Measurements from ENCODE around the gene FIGNL2. TPM values are rescaled to one million over a fixed set of nuclear protein-coding genes. Genes with fewer than 3 reads are reported as not detected.

FIGNL2 gene
- total and polyA plus RNA-seq, 9 of the 15 experiments (the other 6 are each of a cell fraction or from before 2014, with no cell fraction given): 0.01 TPM; not detected in 8

DNA sequence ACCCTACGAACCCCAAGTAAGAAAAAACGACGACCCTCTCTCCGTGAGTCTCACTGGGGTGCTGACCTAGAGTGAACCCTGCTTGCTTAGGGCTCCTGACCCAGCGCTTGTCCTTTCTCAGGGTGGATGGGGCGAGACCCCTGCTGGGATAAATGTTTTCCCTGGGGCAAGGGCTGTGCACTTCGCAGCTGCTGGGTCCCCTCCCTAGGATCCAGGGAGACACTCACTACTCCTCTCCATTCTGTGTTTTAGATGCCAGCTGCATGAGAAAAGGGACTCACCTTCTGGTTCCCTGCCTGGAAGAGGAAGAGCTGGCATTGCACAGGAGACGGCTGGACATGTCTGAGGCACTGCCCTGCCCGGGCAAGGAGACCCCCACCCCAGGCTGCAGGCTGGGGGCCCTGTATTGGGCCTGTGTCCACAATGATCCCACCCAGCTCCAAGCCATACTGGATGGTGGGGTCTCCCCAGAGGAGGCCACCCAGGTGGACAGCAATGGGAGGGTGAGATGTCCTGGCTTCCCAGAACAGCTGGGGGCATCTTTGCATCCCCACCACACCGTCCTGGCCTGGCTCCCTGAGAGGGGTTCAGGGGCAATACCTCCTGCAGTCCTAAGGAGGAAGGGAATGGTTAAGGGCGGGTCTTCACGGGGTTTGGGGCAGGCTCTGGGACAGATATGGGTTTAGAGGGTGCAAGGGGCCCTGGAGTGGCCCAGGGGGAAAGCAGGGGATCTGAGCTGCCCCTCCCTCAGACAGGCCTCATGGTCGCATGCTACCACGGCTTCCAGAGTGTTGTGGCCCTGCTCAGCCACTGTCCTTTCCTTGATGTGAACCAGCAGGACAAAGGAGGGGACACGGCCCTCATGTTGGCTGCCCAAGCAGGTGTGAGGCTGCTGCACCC, 40.0 kb upstream of the FIGNL2 start (continued):
- TF ChIP-seq TAF15 (IDR thresholded peaks at IDR 0.05; ENCODE audit: low read depth, low read length) (no peak), POLR2G (IDR thresholded peaks at IDR 0.05; ENCODE audit: low read depth, low read length) (no peak)

DNA sequence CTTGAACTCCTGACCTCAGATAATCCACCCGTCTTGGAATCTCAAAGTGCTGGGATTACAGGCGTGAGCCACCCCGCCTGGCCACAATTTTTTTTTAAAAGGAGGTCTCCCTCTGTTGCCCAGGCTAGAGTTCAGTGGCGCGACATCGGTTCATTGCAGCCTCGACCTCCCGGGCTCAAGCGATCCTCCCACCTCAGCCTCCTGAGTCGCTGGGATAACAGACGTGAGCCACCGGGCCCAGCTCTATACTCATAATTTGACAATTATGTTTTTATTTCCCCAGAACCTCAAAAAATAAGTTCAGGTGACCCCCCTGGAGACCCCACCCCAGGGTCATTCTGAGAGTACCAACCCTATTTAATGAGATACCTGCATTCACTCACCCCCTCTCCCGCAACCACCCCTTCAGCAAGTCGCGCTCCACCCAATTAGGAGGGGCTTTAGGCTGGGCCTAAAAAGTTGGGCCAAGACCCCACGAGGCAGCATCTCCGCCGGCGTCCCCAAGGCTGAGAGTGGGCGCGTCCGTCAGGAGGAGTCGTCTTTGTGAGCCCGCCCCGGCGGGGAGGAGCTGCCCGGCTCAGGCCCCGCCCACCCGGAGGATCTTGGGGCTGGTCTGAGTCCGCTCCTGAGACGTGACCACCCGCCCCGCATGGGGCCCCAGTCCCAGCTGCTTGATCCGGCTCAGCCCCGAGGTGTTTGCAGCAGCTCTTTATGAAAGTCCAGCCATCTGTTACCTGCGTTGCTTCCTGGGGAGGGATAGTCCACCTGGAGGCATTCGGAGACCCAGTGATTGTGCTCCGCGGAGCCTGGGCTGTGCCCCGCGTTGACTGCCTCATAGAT, 39.2 kb upstream of the FIGNL2 start, which contains the start of gene ANKRD33:
ANKRD33 (plus strand) TSS at position 628 of the 840 bp plus-strand sequence; CDS start at position 712, 84 bp downstream.
- no peaks in the 10 kb centered on the region for H3K9me1 ChIP-seq (ENCODE audit: control insufficient read depth, insufficient read depth, low read length)
- WGBS (ENCODE audit: insufficient coverage, low coverage, missing lambda C conversion rate): 55% methylated on average over 32 of the region's 41 CpGs
- in situ Hi-C loops (cut with MboI) (no loop called here), intact Hi-C loops (cut with micrococcal nuclease) (no loop called here)
- BruUV-seq (replicated peaks): no TSS peak
- DNase-seq (ENCODE audit: extremely low read depth in 1 of 4, low spot score in 3 of 4) (peak; percentile 73 to 88 (median 80)), FAIRE-seq (no peak), ATAC-seq (peak; percentile 89)
- H3K4me1 ChIP-seq (replicated peaks in 1 of 2; ENCODE audit: control insufficient read depth in 2 of 2, insufficient read depth in 2 of 2, low read length in 2 of 2): peaks cover 30 to 31% of the 10 kb centered on the region in 2 experiments
- H3K27ac ChIP-seq (ENCODE audit: extremely low read depth, low read depth, low read length): no peak within 1 kb of the TSS
- no peaks in the 10 kb centered on the region for H4K20me1 ChIP-seq (replicated peaks; ENCODE audit: control insufficient read depth, insufficient read depth, low read length)
- H3K27me3 ChIP-seq (ENCODE audit: control insufficient read depth in 2 of 2, insufficient read depth in 2 of 2, low read length in 2 of 2): no peaks in the 10 kb centered on the region
- peak within 1 kb of the TSS in 1 of 2 experiments; percentile 68; a peak in 1 of 4 replicates for H3K9ac ChIP-seq (ENCODE audit: insufficient read depth in 1 of 2, low read depth in 2 of 2, low read length in 2 of 2)
- ChIA-PET POLR2A (interaction anchor here (0.6 to 0.9 kb wide), 2 partner anchors 16 to 360 kb away, joined by 3 to 4 read pairs; no protein-coding TSS in a partner anchor), CTCF (ENCODE audit: low intra/inter-chr PET ratio) (interaction anchor here (0.5 to 0.7 kb wide), 3 partner anchors 15 to 696 kb away, joined by 3 read pairs; no protein-coding TSS in a partner anchor)
- peak within 1 kb of the TSS; percentile 39 for H3K4me2 ChIP-seq (ENCODE audit: insufficient read depth, low read length)
- H2AFZ ChIP-seq (ENCODE audit: low read depth, low read length): peak within 1 kb of the TSS; percentile 8; the same call in 1 of the 2 replicates
- H3K36me3 ChIP-seq (ENCODE audit: control insufficient read depth, insufficient read depth, low read length): no peaks in the 10 kb centered on the region
- H3K4me3 ChIP-seq: peak within 1 kb of the TSS; percentile 17; the same call in 1 of the 2 replicates
- 0 out of 2 replicates have a peak, but pooled peaks cover 2% of the 10 kb centered on the region for H3K9me3 ChIP-seq (replicated peaks; ENCODE audit: control insufficient read depth, insufficient read depth, low read depth, low read length)
- no peaks in the 10 kb centered on the region for H3K79me2 ChIP-seq (ENCODE audit: control insufficient read depth, insufficient read depth, low read length)
- no peak for TF ChIP-seq CCNT2 (IDR thresholded peaks at IDR 0.05; ENCODE audit: borderline replicate concordance, extremely low read depth, insufficient read length, low read depth, low read length)
- peak in 1 of 2 experiments; percentile 32; a peak in 2 of 4 replicates for TF ChIP-seq NRF1 (conservative IDR thresholded peaks at IDR 0.05 in 1 of 2, IDR thresholded peaks at IDR 0.05 in 1 of 2)
- no peak for TF ChIP-seq ZNF232 (CRISPR knock-in tag; IDR thresholded peaks at IDR 0.05)
- TF ChIP-seq ZBTB7A (IDR thresholded peaks at IDR 0.05; ENCODE audit: borderline replicate concordance, control insufficient read depth, low read depth, low read length): peak; percentile 54
- peak; percentile 35; the same call in 1 of the 2 replicates for TF ChIP-seq POLR2G (IDR thresholded peaks at IDR 0.05; ENCODE audit: low read depth, low read length)
- no peak for TF ChIP-seq CBFB (CRISPR knock-in tag; IDR thresholded peaks at IDR 0.05)
- TF ChIP-seq L3MBTL2 (IDR thresholded peaks at IDR 0.05): peak; percentile 34; the same call in 1 of the 2 replicates
- TF ChIP-seq ZNF124 (CRISPR knock-in tag; IDR thresholded peaks at IDR 0.05): no peak
- TF ChIP-seq RBFOX2 (IDR thresholded peaks at IDR 0.05; ENCODE audit: low read depth, low read length): peak; percentile 29; the same call in 1 of the 2 replicates
- no peak for TF ChIP-seq FOXK2 (conservative IDR thresholded peaks at IDR 0.05 in 1 of 2, IDR thresholded peaks at IDR 0.05 in 1 of 2; ENCODE audit: low read depth in 2 of 2)
- TF ChIP-seq, protein P1, sequence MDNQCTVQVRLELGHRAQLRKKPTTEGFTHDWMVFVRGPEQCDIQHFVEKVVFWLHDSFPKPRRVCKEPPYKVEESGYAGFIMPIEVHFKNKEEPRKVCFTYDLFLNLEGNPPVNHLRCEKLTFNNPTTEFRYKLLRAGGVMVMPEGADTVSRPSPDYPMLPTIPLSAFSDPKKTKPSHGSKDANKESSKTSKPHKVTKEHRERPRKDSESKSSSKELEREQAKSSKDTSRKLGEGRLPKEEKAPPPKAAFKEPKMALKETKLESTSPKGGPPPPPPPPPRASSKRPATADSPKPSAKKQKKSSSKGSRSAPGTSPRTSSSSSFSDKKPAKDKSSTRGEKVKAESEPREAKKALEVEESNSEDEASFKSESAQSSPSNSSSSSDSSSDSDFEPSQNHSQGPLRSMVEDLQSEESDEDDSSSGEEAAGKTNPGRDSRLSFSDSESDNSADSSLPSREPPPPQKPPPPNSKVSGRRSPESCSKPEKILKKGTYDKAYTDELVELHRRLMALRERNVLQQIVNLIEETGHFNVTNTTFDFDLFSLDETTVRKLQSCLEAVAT (IDR thresholded peaks at IDR 0.05): no peak

All from K562 (cell line).